Measurements from ENCODE around the gene IKZF2. TPM values are rescaled to one million over a fixed set of nuclear protein-coding genes. Genes with fewer than 3 reads are reported as not detected.

The IKZF2 gene
- total RNA-seq, 4 donors from 2014 or later = 12.1 to 24.7 (median 19.0) TPM

- Histone ChIP-seq H3K9me3 (no peaks in the 10 kb centered on the region), H3K36me3 (no peaks in the 10 kb centered on the region), H3K4me1 (peaks cover 0 to 14% (median 0%) of the 10 kb centered on the region in 4 donors), H3K27me3 (no peaks in the 10 kb centered on the region), H3K27ac (no peak overlapping the region), H3K4me3 (no peak overlapping the region)
- TF ChIP-seq EP300 (IDR thresholded peaks at IDR 0.05) (no peak), CTCF (IDR thresholded peaks at IDR 0.05) (no peak), POLR2A (IDR thresholded peaks at IDR 0.05) (no peak)
- DNase-seq (ENCODE audit: low spot score in 2 of 2) = no peak
- WGBS, 2 donors = 48 to 52% methylated on average over 3 of the region's 3 CpGs
These were observed 36.0 kb upstream of the IKZF2 start for GRCh38 chr2:213187386-213187785.

- H3K4me3 ChIP-seq = no peak overlapping the region
- no peak overlapping the region for H3K27ac ChIP-seq
- TF ChIP-seq CTCF (IDR thresholded peaks at IDR 0.05) (no peak), EP300 (IDR thresholded peaks at IDR 0.05) (no peak), POLR2A (IDR thresholded peaks at IDR 0.05) (no peak)
- H3K9me3 ChIP-seq = no peaks in the 10 kb centered on the region
- no peaks in the 10 kb centered on the region for H3K27me3 ChIP-seq
- DNase-seq (ENCODE audit: low spot score in 2 of 2) = no peak
- peaks cover 0 to 14% (median 0%) of the 10 kb centered on the region in 4 donors for H3K4me1 ChIP-seq
- H3K36me3 ChIP-seq = no peaks in the 10 kb centered on the region
- 91 to 93% methylated on average over 3 of the region's 3 CpGs for WGBS, 2 donors
These were observed 33.9 kb upstream of the IKZF2 start for GRCh38 chr2:213185147-213185822.

GRCh38 chr2:213181712-213182111 lies 30.3 kb upstream of the IKZF2 start:
- DNase-seq (ENCODE audit: low spot score in 2 of 2) = no peak
- H3K27ac ChIP-seq = no peak overlapping the region
- TF ChIP-seq POLR2A (IDR thresholded peaks at IDR 0.05) = no peak
- TF ChIP-seq EP300 (IDR thresholded peaks at IDR 0.05) = no peak
- no peak for TF ChIP-seq CTCF (IDR thresholded peaks at IDR 0.05)

GRCh38 chr2:213177679-213178078 lies 26.3 kb upstream of the IKZF2 start:
- Histone ChIP-seq H3K27ac (no peak overlapping the region), H3K27me3 (peaks cover 0 to 2% of the 10 kb centered on the region in 2 donors), H3K9me3 (no peaks in the 10 kb centered on the region), H3K4me1 (no peaks in the 10 kb centered on the region), H3K4me3 (no peak overlapping the region), H3K36me3 (no peaks in the 10 kb centered on the region)
- WGBS, 2 donors = 84 to 93% methylated on average over 1 of the region's 1 CpG
- DNase-seq (ENCODE audit: low spot score in 2 of 2) = no peak
- TF ChIP-seq POLR2A (IDR thresholded peaks at IDR 0.05) = no peak
- TF ChIP-seq CTCF (IDR thresholded peaks at IDR 0.05) = no peak
- TF ChIP-seq EP300 (IDR thresholded peaks at IDR 0.05) = no peak

More at GRCh38 chr2:213181712-213182111, 30.3 kb upstream of the IKZF2 start:
- Histone ChIP-seq H3K9me3 (no peaks in the 10 kb centered on the region), H3K27me3 (no peaks in the 10 kb centered on the region), H3K36me3 (no peaks in the 10 kb centered on the region), H3K4me1 (no peaks in the 10 kb centered on the region), H3K4me3 (no peak overlapping the region)

DNA sequence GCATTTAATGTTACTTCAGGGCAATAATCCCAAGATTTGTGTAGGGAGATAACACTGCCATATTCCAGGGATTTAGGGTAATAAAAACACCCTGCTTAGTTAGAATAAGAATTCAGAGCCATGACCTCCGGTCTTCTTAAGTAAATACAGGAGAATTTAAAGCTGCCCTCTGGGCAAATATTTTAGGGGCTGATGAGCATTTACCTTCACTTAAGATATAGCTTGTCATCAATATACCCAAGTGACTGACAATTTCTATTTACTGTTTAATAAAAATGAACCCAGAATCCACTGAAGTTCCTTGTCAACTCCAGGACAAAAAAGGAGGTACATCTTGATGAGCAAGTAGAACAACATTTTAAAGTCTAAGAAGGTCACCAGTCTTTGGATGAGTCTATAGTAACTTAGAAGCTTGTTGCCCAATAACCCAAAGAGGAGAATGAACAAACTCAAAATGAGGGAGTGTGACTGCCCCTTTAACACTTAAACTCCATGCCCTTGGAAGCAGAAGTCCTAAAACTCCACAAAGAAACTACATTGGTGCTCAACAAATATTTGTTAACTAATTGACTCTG lies 24.3 kb upstream of the IKZF2 start:
- TF ChIP-seq POLR2A (IDR thresholded peaks at IDR 0.05) = no peak
- TF ChIP-seq EP300 (IDR thresholded peaks at IDR 0.05) = no peak
- no peak for TF ChIP-seq CTCF (IDR thresholded peaks at IDR 0.05)
- WGBS, 2 donors = 47 to 62% methylated on average over 1 of the region's 1 CpG

More for the DNA sequence above, 24.3 kb upstream of the IKZF2 start:
- no peak for DNase-seq (ENCODE audit: low spot score in 2 of 2)
- Histone ChIP-seq H3K9me3 (no peaks in the 10 kb centered on the region), H3K4me1 (no peaks in the 10 kb centered on the region), H3K36me3 (no peaks in the 10 kb centered on the region), H3K4me3 (no peak overlapping the region), H3K27ac (no peak overlapping the region), H3K27me3 (peaks cover 0 to 2% of the 10 kb centered on the region in 2 donors)
